SH-SY5Y (cell line): Measurements from ENCODE around the gene PPARG.

ENCODE experiments used
- GATA2 ChIP-seq: IDR thresholded peaks from 2 replicates; pipeline ENCODE4 v1.6.1; 2011; ENCODE audit warnings: mild to moderate bottlenecking, low read depth, low read length
- GATA3 ChIP-seq: IDR thresholded peaks from 2 replicates; pipeline ENCODE4 v1.6.1; 2011; ENCODE audit warnings: low read depth, mild to moderate bottlenecking, low read length, moderate library complexity

- TF ChIP-seq GATA3: no peak
- TF ChIP-seq GATA2: no peak
Observed at GRCh38 chr3:12383218-12383617, 94.3 kb downstream of the PPARG start.
